IPS-NIHi11 (cell line): Measurements from ENCODE around the gene CORT.

ENCODE experiments used
- DNase-seq: peaks from one replicate; pipeline ENCODE4 v3.0.0; 2012; ENCODE audit warnings: mixed read lengths, low spot score

Gene CORT

GRCh38 chr1:10474613-10475507 lies 25.0 kb downstream of the CORT start, which contains the start of gene PEX14:
PEX14 (plus strand) TSS chr1:10474950; CDS start chr1:10474967, 17 bp downstream.
- DNase-seq: peak; percentile 94

GRCh38 chr1:10475510-10475909 lies 25.7 kb downstream of the CORT start:
- no peak for DNase-seq

GRCh38 chr1:10479296-10479695 lies 29.5 kb downstream of the CORT start:
- DNase-seq: no peak

GRCh38 chr1:10480614-10481013 lies 30.8 kb downstream of the CORT start:
- no peak for DNase-seq

GRCh38 chr1:10484521-10484920 lies 34.7 kb downstream of the CORT start:
- no peak for DNase-seq

GRCh38 chr1:10489291-10490055 lies 39.6 kb downstream of the CORT start:
- DNase-seq: no peak

- DNase-seq: no peak
These were observed 40.6 kb downstream of the CORT start for GRCh38 chr1:10490286-10490970.

- no peak for DNase-seq
These were observed 44.6 kb downstream of the CORT start for GRCh38 chr1:10494418-10494753.

GRCh38 chr1:10494754-10495474 lies 45.1 kb downstream of the CORT start:
- DNase-seq: peak; percentile 83

GRCh38 chr1:10495475-10495817 lies 45.6 kb downstream of the CORT start:
- DNase-seq: no peak

- no peak for DNase-seq
These were observed 46.1 kb downstream of the CORT start for GRCh38 chr1:10495952-10496351.

- DNase-seq: no peak
These were observed 47.3 kb downstream of the CORT start for GRCh38 chr1:10497109-10497508.

GRCh38 chr1:10498231-10498630 lies 48.4 kb downstream of the CORT start:
- no peak for DNase-seq
